Measurements from ENCODE around the gene AAK1.
"Not testable (repeated sequence)": the region's sequence is repeated elsewhere in the genome, so short reads cannot be mapped to it uniquely, and the experiment has no call there.

The AAK1 gene

DNA sequence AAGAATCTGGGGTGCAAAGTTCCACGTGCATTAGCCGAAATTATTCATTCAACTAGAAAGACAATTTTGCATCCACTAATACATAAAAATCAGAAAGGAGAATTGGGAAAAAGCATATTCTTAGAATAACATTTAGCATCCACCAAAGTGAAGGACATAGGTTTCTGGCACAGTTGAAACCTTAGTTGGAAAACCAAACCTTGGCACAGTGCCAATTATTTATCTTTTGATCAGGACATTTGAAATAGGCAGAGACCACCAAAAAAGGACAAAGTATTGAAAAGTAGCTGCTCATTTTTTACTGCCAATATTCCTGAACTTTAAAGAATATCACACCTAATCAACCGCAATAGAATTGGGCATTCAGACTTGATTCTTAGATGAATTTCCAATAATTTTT is 180.8 kb downstream of the AAK1 start:
- ATAC-seq: no peak
- no peaks in the 10 kb centered on the region for H3K27me3 Mint-ChIP-seq
- DNase-seq: no peak
- H3K27ac Mint-ChIP-seq: no peak overlapping the region
- peaks cover 3% of the 10 kb centered on the region for H3K9me3 Mint-ChIP-seq
- no peak overlapping the region for H3K4me3 Mint-ChIP-seq
- H3K4me1 Mint-ChIP-seq: peaks cover 4% of the 10 kb centered on the region
- peaks cover 19% of the 10 kb centered on the region for H3K36me3 Mint-ChIP-seq (ENCODE audit: low read depth)

DNA sequence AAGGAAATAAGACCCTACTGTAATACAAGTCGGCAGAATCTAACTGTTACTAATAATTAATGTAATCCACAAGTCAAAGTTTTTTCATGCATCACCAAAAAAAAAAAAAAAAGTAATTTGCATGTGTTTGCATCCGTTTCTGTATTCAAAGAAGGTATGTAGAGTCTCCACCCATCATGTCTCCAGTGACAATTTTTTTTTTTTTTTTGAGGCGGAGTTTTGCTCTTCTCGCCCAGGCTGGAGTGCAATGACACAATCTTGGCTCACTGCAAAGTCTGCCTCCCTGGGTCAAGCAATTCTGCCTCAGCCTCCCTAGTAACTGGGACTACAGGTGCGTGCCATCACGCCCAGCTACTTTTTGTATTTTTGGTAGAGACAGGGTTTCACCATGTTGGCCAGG is 182.1 kb downstream of the AAK1 start:
- Mint-ChIP-seq H3K4me1 (peaks cover 4% of the 10 kb centered on the region), H3K36me3 (ENCODE audit: low read depth) (peaks cover 17% of the 10 kb centered on the region), H3K9me3 (peaks cover 3% of the 10 kb centered on the region), H3K4me3 (no peak overlapping the region), H3K27me3 (no peaks in the 10 kb centered on the region), H3K27ac (no peak overlapping the region)
- DNase-seq (no peak), ATAC-seq (no peak)

DNA sequence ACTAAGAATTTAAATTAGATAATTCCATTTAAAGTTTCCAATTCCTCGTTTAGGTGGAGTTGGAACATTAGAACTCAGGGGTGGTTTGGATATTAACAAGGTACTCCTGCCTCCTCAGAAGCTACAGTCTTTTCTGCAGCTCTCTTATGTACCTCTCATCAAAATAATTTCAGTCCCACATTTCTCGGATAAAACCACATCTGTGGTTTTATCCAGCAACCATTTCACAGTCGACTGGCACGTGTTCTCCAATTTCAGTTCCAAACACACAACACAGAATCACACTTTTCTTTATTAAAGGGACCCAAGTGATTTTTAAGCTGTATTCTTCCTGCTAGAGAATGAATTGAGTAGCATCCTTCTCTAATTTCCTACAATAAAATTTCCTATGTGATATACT is 183.6 kb downstream of the AAK1 start:
- ATAC-seq (no peak), DNase-seq (no peak)
- H3K4me3 Mint-ChIP-seq: no peak overlapping the region
- H3K36me3 Mint-ChIP-seq (ENCODE audit: low read depth): peaks cover 9% of the 10 kb centered on the region
- peaks cover 7% of the 10 kb centered on the region for H3K4me1 Mint-ChIP-seq
- no peak overlapping the region for H3K27ac Mint-ChIP-seq
- no peaks in the 10 kb centered on the region for H3K27me3 Mint-ChIP-seq
- peaks cover 3% of the 10 kb centered on the region for H3K9me3 Mint-ChIP-seq

GRCh38 chr2:69456950-69457445 is 186.5 kb downstream of the AAK1 start:
- ATAC-seq (no peak), DNase-seq (no peak)
- H3K36me3 Mint-ChIP-seq (ENCODE audit: low read depth): peaks cover 5% of the 10 kb centered on the region
- H3K4me1 Mint-ChIP-seq: peaks cover 26% of the 10 kb centered on the region
- no peaks in the 10 kb centered on the region for H3K9me3 Mint-ChIP-seq
- no peak overlapping the region for H3K4me3 Mint-ChIP-seq
- H3K27me3 Mint-ChIP-seq: no peaks in the 10 kb centered on the region
- H3K27ac Mint-ChIP-seq: no peak overlapping the region

DNA sequence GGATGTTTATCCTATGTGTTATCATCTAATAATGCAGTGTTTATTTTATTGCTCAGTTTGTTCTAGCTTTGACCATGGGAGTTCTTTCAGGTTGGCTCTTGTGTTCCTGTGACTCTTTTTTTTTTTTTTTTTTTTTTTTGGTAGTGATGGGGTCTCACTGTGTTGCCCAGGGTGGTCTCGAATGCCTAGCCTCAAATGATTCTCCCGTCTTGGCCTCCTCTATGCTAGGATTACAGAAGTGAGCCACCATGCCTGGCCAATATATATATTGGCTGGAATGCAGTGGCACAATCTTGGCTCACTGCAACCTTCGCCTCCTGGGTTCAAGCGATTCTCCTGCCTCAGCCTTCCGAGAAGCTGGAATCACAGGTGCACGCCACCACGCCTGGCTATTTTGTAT is 187.4 kb downstream of the AAK1 start:
- no peak overlapping the region for H3K4me3 Mint-ChIP-seq
- H3K27me3 Mint-ChIP-seq: no peaks in the 10 kb centered on the region
- peaks cover 1% of the 10 kb centered on the region for H3K36me3 Mint-ChIP-seq (ENCODE audit: low read depth)
- peaks cover 26% of the 10 kb centered on the region for H3K4me1 Mint-ChIP-seq
- ATAC-seq (no peak), DNase-seq (no peak)
- no peaks in the 10 kb centered on the region for H3K9me3 Mint-ChIP-seq
- no peak overlapping the region for H3K27ac Mint-ChIP-seq

- ATAC-seq (no peak), DNase-seq (no peak)
- H3K4me1 Mint-ChIP-seq: peaks cover 26% of the 10 kb centered on the region
- H3K27ac Mint-ChIP-seq: no peak overlapping the region
- H3K9me3 Mint-ChIP-seq: no peaks in the 10 kb centered on the region
- no peak overlapping the region for H3K4me3 Mint-ChIP-seq
- no peaks in the 10 kb centered on the region for H3K36me3 Mint-ChIP-seq (ENCODE audit: low read depth)
- no peaks in the 10 kb centered on the region for H3K27me3 Mint-ChIP-seq
Observed at GRCh38 chr2:69454976-69455375, 188.6 kb downstream of the AAK1 start.

- Mint-ChIP-seq H3K4me1 (peaks cover 25% of the 10 kb centered on the region), H3K36me3 (ENCODE audit: low read depth) (no peaks in the 10 kb centered on the region), H3K4me3 (no peak overlapping the region), H3K9me3 (no peaks in the 10 kb centered on the region), H3K27me3 (no peaks in the 10 kb centered on the region), H3K27ac (peak overlapping the region; percentile 79)
- no peak for DNase-seq
- peak; percentile 97 for ATAC-seq
Observed at GRCh38 chr2:69453475-69454129, 189.9 kb downstream of the AAK1 start.

GRCh38 chr2:69452687-69453086 is 190.9 kb downstream of the AAK1 start:
- DNase-seq (no peak), ATAC-seq (no peak)
- Mint-ChIP-seq H3K36me3 (ENCODE audit: low read depth) (no peaks in the 10 kb centered on the region), H3K9me3 (no peaks in the 10 kb centered on the region), H3K27ac (no peak overlapping the region), H3K27me3 (no peaks in the 10 kb centered on the region), H3K4me3 (no peak overlapping the region), H3K4me1 (peaks cover 25% of the 10 kb centered on the region)

GRCh38 chr2:69450735-69451416 is 192.7 kb downstream of the AAK1 start:
- ATAC-seq (no peak), DNase-seq (no peak)
- Mint-ChIP-seq H3K36me3 (ENCODE audit: low read depth) (no peaks in the 10 kb centered on the region), H3K9me3 (no peaks in the 10 kb centered on the region), H3K27me3 (no peaks in the 10 kb centered on the region), H3K4me3 (no peak overlapping the region), H3K4me1 (peaks cover 22% of the 10 kb centered on the region), H3K27ac (no peak overlapping the region)

DNA sequence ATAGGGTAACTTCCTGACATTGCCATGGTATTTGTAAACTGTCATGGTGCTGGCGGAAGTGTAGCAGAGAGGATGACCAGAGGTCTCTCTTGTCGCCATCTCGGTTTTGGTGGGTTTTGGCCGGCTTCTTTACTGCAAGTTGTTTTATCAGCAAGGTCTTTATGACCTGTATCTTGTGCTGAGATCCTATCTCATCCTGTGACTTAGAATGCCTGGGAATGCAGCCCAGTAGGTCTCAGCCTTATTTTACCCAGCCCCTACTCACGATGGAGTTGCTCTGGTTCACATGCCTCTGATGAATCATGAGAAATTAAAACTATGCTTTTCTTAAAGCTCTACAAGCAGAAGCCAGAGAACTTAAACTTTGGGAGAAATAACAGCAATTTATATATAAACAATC is 193.6 kb downstream of the AAK1 start:
- Mint-ChIP-seq H3K9me3 (no peaks in the 10 kb centered on the region), H3K4me3 (no peak overlapping the region), H3K36me3 (ENCODE audit: low read depth) (no peaks in the 10 kb centered on the region), H3K27ac (no peak overlapping the region), H3K4me1 (peaks cover 21% of the 10 kb centered on the region), H3K27me3 (no peaks in the 10 kb centered on the region)
- ATAC-seq: no peak
- no peak for DNase-seq

DNA sequence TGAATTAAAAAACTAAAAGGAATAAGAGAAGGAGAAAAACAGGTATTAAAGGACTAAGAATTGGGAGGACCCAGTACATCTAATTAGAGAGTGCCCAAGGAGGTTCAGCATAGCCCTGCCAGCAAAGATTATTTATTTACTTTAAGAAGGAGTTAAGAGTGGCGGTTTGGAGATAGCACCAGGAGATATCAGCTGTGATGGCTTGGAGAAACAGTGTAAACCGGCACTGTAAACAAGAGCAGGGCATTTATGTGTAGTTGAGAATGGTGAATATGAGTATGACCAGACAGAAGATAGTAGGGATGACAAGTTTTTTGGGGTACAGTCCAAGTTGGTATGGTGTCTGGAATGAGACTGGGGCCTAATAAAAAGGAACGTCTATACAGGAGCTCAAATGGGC is 199.9 kb downstream of the AAK1 start:
- H3K27me3 Mint-ChIP-seq, H3K9me3 Mint-ChIP-seq, DNase-seq: not testable (repeated sequence)

GRCh38 chr2:69439499-69439898 is 204.0 kb downstream of the AAK1 start:
- not testable (repeated sequence) for H3K27ac Mint-ChIP-seq

More for the DNA sequence above, 199.9 kb downstream of the AAK1 start:
- not testable (repeated sequence) for H3K4me1 Mint-ChIP-seq; ATAC-seq; H3K36me3 Mint-ChIP-seq (ENCODE audit: low read depth); H3K27ac Mint-ChIP-seq; H3K4me3 Mint-ChIP-seq

GRCh38 chr2:69438580-69438979 is 205.0 kb downstream of the AAK1 start:
- Mint-ChIP-seq H3K4me1 (peaks cover 35% of the 10 kb centered on the region), H3K36me3 (ENCODE audit: low read depth) (peaks cover 7% of the 10 kb centered on the region), H3K9me3 (no peaks in the 10 kb centered on the region), H3K27ac (peak overlapping the region; percentile 96), H3K27me3 (no peaks in the 10 kb centered on the region), H3K4me3 (no peak overlapping the region)
- DNase-seq: no peak
- no peak for ATAC-seq

More at GRCh38 chr2:69439499-69439898, 204.0 kb downstream of the AAK1 start:
- H3K4me1 Mint-ChIP-seq: peaks cover 35% of the 10 kb centered on the region
- not testable (repeated sequence) for H3K4me3 Mint-ChIP-seq; H3K36me3 Mint-ChIP-seq (ENCODE audit: low read depth); DNase-seq; ATAC-seq; H3K27me3 Mint-ChIP-seq; H3K9me3 Mint-ChIP-seq

- DNase-seq: no peak
- no peaks in the 10 kb centered on the region for H3K9me3 Mint-ChIP-seq
- H3K27ac Mint-ChIP-seq: peak overlapping the region; percentile 96
- H3K27me3 Mint-ChIP-seq: no peaks in the 10 kb centered on the region
- no peak for ATAC-seq
- peaks cover 35% of the 10 kb centered on the region for H3K4me1 Mint-ChIP-seq
- peaks cover 7% of the 10 kb centered on the region for H3K36me3 Mint-ChIP-seq (ENCODE audit: low read depth)
- peak overlapping the region; percentile 95 for H3K4me3 Mint-ChIP-seq
Observed at GRCh38 chr2:69437751-69438154, 205.8 kb downstream of the AAK1 start.

All from activated naive CD8-positive, alpha-beta T cell treated with anti-CD3 and anti-CD28 coated beads, Interleukin-2, amount 50 U/mL, for 24 hours (primary cell).